CD4-positive, alpha-beta T cell treated with Interferon alpha-2 for 1 hour (primary cell): Measurements from ENCODE around the gene RAB17.

Experiments
- DNase-seq, 2 donors: peaks; one replicate each; pipeline ENCODE4 v3.0.0-alpha.2; 2020 to 2022

RAB17 gene

DNA sequence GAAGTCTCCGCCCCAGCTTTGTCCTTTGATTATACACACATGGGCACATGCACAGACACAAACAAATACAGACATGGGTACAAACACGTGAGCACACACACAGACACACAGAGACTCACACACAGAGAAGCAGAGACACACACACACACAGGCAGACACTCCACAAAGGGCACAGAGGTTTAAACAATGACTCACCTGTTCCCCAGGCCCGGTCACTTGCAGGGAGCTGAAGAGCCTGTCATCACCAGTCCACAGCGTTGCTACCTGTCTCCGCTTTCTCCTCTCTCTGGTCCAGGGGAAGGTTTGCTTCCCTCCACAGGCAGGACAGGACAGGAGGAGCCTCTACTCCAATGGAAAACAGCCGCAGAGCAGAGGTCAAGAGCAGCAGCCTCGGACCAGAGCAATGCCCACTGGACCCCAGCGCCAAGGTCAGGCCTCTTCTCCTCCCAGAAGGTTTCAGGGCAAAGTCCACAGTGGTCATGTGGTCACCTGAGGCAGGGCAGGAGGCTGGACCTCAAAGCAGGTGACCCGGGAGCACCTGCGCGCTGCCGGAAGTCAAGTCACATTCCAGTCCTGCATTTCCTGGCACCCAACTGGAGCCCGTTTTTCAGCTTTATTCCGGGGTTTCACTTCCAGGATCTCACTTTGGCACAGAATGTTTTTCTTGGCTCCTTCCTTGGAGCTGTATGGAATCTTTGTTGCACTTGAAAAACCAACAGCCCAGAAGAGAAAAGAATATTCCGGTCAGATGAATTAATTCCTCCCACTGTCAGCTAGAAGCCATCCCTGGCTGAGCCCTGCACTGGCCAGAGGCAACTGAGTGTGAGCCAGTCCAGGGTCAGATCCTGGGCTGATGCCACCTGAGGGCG is at the start of gene RAB17:
Gene RAB17, minus strand, starts transcription at position 463 of the 869 bp plus-strand sequence. CDS start 4,580 bp downstream, outside the sequence.
- no peak for DNase-seq

- no peak for DNase-seq
Measured at GRCh38 chr2:237639836-237640220, 49.3 kb upstream of the RAB17 start.

GRCh38 chr2:237639052-237639835 is 48.7 kb upstream of the RAB17 start:
- DNase-seq: no peak

DNA sequence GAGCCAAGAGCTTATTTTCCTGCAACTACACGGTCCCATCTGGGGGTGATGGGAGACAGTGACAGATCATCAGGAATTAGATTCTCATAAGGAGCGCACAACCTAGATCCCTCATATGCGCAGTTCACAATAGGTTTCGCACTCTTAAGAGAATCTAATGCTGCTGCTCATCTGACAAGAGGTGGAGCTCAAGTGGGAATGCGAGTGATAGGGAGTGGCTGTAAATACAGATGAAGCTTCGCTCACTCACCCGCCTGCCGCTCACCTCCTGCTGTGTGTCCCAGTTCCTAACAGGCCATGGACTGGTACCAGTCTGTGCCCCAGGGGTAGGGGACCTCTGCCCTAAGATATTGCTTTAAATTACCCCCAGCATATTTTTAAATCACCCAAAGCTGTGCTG is 47.6 kb upstream of the RAB17 start:
- DNase-seq: no peak

- no peak for DNase-seq
Measured at GRCh38 chr2:237637429-237638135, 47.0 kb upstream of the RAB17 start.

GRCh38 chr2:237636578-237636977 is 46.0 kb upstream of the RAB17 start:
- DNase-seq: peak in 1 of 2 donors; percentile 12

DNA sequence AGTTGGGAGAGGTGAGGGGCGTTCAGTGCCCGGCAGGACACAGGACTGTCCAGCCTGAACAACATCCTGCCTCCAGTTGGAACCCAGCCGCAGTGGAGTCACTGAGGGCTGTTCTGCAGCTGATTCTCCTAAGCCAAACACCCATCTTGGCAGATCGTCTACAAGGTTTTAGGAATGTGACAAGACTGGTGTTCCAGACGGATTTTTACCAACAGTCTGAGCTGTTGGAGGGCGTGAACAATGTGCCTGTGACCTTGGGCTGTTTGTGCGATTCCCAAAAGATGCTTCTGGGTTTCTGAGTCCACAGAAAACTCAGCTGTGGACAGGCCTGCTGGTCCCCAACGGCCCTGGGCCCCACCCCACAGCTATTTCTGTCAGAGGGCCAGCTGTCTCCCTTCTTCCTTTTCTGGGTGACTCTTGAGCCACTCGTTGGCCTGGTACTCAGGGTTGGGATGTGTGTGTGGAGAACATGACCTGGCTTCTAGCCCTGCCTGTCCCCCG is 42.6 kb upstream of the RAB17 start:
- no peak for DNase-seq

DNA sequence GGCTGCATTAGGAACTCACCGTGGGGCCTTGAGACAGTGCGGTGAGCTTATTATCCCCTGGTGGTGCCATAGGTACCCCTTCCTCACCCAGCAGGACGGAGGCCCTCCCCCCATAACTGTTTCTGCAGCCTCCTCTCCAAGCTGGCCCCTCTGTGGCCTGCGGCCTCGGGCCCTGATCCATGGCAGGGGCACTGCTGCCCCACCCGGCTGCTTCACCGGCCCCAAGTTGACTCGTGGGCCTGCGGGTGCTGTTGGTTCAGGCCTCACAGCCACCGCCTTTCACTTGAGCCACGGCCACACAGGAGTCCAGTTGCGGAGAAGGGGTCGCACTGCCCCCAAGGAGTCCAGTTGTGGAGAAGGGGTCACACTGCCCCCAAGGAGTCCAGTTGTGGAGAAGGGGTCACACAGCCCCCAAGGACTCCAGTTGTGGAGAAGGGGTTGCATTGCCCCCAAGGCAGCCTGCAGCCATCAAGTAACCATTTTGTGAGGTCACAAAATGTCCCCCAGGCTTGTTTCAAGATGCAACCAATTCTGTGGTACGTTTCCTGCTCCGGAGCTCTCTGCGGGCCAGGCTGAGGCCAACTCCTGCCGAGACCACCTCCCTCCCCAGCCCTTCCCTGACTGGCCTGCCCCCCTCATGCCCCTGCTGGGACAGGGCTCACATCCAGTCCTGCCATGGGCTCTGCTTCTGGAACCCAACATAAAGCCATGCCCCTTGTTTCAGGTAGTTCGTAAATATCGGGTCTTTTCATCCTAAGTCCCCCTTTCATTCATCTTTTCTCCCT is 41.5 kb upstream of the RAB17 start:
- DNase-seq: no peak

- no peak for DNase-seq
Measured at GRCh38 chr2:237631007-237631785, 40.7 kb upstream of the RAB17 start.

DNA sequence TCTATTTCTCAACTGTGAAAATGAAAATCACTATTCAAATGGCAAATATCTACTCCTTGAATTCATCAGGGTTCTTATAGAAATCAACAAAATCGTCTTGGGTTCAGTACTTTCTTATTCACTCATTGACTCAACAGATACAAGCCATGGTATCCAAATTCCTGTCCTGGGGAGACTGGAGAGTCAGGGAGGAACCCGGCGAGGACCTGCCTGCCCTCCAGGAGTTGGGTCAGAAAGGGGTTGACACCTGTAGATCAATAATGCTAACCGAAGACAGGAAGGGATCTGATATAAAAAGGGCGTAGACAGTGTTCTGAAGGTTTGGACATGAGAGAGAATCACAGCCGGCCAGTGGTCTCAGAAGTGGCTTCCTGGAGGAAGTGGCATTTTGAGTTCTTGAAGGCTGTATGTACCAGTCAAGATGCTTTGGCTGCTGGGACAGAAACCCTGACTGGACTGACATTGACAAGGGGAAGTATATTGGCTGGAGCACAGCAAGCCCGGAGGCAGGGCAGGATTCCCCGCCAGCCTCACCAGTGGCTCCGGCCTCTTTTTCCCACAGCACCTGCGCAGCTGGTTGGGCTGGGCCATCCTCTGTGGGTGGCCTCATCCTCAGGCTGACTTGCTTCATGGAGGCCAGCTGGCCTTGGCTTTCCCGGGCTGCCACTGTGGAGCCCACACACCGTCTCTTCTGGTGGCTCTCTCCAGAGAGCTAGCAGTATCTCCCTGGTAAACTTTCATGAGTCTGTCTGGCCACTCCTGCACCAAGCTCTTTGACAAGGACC is 39.9 kb upstream of the RAB17 start:
- no peak for DNase-seq

DNA sequence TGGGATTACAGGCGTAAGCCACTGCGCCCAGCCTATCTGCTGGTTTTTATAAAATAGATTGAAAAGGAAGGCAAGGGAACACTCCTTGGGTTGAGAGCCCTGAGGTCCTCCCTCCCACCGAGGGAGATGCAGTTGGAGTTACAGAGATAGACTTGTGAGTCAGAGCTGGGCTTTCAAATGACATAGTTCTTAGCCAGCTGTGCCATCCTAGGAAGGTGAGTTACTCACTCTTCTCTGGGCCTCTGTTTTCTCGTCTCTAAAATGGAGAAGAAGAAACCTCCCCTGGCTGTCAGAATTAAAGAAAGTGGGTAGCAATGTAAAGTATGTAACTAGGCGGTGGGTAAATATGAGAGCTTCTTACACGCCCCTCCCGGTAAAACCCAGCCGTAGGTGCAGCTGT is 39.2 kb upstream of the RAB17 start:
- DNase-seq: no peak

GRCh38 chr2:237629188-237629534 is 38.6 kb upstream of the RAB17 start:
- no peak for DNase-seq

- no peak for DNase-seq
Measured at GRCh38 chr2:237628247-237629187, 38.0 kb upstream of the RAB17 start.

- DNase-seq: no peak
Measured at GRCh38 chr2:237627441-237628246, 37.1 kb upstream of the RAB17 start, which contains the start of gene LRRFIP1. Gene LRRFIP1, plus strand, starts transcription at chr2:237627587. Its CDS starts 58 bp downstream, at chr2:237627645.

DNA sequence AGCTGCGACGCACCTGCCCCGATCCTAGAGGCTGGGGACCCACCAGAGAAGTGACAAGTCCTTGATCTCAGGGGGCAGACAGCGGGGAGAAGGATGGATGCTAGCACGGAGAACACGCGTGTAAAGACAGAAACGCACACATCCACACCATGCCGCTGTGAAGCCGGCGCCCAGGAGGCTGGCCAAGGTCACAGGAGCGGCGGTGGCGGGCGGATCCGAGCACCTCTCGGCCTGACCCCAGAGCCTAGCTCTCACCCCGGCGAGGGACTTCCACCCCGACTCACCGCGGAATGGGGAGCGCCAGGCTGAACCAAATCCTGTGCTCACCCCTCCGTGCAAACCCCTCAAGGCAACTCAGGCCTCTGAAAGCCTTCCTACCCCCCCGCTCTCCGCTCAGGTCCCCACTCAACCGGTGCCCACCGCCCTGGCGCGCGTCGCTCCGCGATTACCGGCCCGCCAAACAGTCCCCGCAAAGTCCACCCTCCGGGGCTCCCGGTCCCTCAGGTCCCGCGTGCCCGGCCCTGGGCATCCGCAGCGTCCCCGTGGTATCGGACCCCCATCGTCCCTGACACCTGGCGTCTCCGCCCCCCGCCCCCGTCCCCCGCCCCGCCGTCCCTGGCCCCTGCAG is 36.4 kb upstream of the RAB17 start:
- DNase-seq: no peak

GRCh38 chr2:237625777-237626176 is 35.2 kb upstream of the RAB17 start:
- no peak for DNase-seq

- DNase-seq: peak in 1 of 2 donors; percentile 53
Measured at GRCh38 chr2:237625216-237625705, 34.7 kb upstream of the RAB17 start.

- DNase-seq: no peak
Measured at GRCh38 chr2:237624565-237624964, 34.0 kb upstream of the RAB17 start.
